HTR-8/SVneo (cell line): ENCODE results near the gene DAGLA.

Experiments
- DNase-seq: peaks from one replicate; pipeline ENCODE4 v3.0.0; 2011; ENCODE audit warnings: low spot score, mixed read lengths; ENCODE audit not compliant: insufficient read length
- FAIRE-seq: peaks from 2 replicates; lab custom pipeline; 2011; peaks lifted over from hg19 to GRCh38; lab: Jason Lieb, UNC

Gene DAGLA

DNA sequence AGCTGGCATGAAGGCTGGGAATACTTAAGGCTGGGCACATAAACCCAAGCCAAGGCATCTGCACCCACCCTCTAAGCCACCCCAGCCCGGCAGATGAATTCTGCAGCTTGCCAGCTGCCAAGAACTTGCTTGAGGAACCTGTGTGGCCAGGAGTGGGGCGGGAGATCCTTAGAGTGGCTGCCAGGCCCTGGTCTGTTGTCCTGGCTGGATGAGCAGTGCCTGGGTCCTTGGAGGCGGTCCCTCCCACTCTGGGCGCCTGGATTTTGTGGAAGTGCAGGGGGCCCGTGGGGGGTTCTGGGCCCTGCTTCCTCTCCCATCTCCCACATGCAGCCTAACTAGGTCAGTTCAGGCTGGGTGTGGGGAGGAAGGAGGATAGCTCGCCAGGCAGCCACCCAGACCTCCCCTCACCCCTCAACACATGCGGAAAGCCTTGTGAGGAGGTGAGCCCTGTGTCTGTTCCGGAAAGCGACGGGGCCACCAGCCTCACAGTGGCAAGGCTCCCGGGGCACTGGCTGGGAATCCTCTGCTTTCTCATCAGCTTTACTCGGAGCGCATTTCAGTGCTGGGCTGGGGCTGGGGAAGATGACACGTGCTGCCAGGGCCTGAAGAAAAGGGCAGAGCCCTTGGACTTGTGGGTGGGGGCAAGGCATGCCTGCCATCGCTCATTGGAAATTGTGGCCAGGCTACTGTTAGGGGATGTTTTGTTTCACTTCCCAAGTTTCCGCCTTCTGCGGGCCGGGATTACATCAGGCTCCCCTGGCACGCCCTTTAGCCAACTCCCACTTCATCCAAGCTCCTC, 8.4 kb downstream of the DAGLA start:
- no peak for DNase-seq
- FAIRE-seq, result no peak

GRCh38 chr11:61689164-61689496, 8.9 kb downstream of the DAGLA start:
- DNase-seq (no peak), FAIRE-seq (no peak)

GRCh38 chr11:61690706-61691379, 10.7 kb downstream of the DAGLA start:
- DNase-seq, result no peak
- FAIRE-seq, result no peak

GRCh38 chr11:61691380-61692156, 11.4 kb downstream of the DAGLA start:
- DNase-seq, result no peak

DNA sequence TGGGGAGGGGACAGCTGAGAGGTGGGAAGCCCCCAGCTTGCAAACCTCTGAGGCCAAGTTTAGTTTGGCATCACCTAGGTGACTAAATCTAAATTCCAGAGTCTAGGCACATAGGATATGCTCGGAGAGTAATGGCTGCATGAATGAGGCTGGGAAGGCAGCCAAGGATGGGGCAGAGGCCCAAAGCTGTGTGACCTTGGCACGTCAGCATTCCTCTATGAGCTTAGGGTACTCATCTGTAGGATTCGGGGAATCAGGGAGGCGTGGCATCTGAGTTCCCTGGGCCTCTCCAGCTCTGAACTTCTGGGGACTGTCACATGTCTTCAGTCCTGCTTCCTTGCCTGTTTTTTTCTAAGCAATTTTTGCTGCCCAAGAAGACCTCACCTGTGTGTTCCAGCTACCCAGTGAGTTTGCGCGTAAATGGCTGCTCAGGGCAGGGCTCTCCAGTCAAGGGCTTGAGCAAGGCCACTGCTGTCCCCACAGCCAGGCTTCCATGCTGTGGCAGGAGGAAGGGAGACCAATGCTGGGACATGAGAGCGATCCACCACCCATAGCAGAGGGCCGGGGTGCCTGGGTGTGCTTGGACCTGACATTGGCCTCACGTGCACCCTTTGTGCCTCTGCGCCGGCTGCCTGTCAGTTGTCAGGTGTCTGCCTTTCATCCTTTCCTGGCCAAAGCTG, 13.9 kb downstream of the DAGLA start:
- FAIRE-seq, result no peak
- no peak for DNase-seq

More at GRCh38 chr11:61691380-61692156, 11.4 kb downstream of the DAGLA start:
- FAIRE-seq, result no peak

GRCh38 chr11:61694602-61694939, 14.4 kb downstream of the DAGLA start:
- FAIRE-seq (no peak), DNase-seq (no peak)

GRCh38 chr11:61694946-61695706, 14.9 kb downstream of the DAGLA start:
- FAIRE-seq (no peak), DNase-seq (no peak)

DNA sequence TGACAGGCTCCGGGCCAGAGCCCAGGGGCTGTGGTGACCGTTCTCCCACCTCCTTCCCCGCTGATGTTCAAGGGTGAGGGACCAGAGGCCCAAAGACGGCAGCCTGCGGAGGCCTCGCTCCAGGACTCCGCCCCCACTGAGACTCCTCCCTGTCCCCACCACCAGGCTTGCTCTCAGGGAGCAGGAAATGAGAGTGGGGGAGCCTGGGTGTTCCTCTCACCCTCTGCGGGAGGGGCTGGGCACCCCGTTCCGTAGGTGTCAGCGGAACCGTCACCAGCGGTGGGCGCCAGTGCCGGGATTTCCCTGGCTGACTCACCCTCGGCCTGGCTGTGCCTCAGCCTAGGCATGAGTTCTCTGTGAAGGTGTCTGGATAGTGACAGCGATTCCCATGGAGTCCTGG, 15.7 kb downstream of the DAGLA start:
- FAIRE-seq, result peak; percentile 80
- DNase-seq, result peak; percentile 89

GRCh38 chr11:61696602-61697001, 16.4 kb downstream of the DAGLA start:
- FAIRE-seq (no peak), DNase-seq (no peak)

GRCh38 chr11:61697078-61697502, 16.9 kb downstream of the DAGLA start:
- DNase-seq, result peak; percentile 57
- peak; percentile 72 for FAIRE-seq

DNA sequence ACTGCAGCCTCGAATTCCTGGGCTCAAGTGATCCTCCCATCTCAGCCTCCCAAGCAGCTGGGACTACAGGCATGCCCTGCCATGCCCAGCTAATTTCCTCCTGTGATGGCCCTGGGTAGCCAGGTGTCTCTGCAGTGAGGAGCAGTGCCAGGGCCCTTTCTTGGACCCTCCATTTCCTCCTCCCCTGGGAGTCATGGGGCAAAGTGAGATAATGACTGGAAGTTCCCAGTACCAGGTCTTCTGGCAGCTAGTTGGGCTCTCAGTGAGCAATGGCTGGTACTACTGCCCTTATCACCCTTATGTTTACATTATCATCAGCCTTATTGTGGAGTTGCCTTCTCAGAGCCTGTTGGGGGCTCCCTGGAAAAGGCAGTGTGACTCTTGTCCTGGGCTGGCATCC, 17.6 kb downstream of the DAGLA start:
- FAIRE-seq (no peak), DNase-seq (no peak)

DNA sequence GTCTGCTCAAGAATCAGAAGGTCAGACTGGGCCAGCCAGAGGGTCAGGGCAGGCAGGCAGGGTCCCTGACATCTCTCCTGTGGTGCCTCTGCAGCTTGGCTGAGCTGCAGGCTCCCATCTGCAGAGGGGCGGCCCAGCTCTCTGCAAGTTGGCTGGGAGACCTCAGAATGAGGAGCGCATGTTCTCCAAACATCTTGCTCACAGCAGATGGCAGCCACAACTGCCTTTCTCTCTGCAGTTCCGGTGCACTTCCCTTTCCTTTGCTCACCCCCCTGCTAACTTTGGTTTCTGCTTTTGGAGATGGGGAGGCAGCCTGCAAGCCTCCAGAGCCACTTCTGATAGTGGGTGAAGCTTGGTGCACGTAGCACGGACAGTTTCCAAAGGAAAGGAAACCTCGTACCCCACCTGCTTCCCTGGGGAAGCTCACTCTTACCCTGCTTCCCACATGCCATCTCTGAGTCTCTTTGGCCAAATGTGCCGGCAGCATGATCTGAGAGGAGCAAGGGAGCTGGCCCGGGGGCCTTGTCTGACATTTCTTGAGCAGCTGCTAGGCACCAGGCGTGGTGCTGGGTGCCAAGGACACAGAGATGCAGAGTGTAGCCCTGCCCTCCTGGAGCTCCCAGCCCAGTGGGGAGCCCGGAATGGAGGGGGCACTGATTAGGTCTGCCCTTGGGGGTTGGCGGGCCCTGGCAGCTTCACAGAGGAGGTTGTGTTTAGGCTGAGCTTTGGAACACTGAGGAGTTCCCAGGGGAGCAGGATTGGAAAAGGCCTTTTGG, 18.2 kb downstream of the DAGLA start:
- no peak for FAIRE-seq
- no peak for DNase-seq

DNA sequence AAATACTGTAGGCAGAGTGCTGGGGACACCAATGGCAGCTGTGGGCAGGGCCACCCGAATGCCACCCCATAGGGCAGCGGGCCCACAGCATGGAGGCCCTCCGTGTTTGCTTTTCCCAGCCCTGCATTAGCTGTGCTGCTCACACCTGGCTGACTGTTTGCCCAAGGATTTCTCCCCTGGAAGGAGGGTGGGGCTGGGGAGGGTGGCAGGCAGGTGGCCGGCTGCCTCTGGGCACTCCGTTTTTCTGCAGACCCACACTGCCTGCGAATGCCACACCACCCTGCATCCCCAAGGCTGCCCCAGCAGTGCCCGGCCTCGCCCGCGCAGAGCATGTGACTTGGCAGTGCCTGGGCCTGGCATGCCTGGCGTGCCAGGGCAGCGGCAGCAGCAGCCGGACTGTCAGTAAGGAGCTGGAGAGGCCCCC, 19.6 kb downstream of the DAGLA start:
- DNase-seq, result no peak
- no peak for FAIRE-seq

GRCh38 chr11:61700212-61700611, 20.0 kb downstream of the DAGLA start:
- no peak for FAIRE-seq
- peak; percentile 71 for DNase-seq

GRCh38 chr11:61700720-61701119, 20.5 kb downstream of the DAGLA start:
- FAIRE-seq (no peak), DNase-seq (no peak)

GRCh38 chr11:61701242-61701886, 21.2 kb downstream of the DAGLA start:
- DNase-seq, result no peak
- FAIRE-seq, result no peak

DNA sequence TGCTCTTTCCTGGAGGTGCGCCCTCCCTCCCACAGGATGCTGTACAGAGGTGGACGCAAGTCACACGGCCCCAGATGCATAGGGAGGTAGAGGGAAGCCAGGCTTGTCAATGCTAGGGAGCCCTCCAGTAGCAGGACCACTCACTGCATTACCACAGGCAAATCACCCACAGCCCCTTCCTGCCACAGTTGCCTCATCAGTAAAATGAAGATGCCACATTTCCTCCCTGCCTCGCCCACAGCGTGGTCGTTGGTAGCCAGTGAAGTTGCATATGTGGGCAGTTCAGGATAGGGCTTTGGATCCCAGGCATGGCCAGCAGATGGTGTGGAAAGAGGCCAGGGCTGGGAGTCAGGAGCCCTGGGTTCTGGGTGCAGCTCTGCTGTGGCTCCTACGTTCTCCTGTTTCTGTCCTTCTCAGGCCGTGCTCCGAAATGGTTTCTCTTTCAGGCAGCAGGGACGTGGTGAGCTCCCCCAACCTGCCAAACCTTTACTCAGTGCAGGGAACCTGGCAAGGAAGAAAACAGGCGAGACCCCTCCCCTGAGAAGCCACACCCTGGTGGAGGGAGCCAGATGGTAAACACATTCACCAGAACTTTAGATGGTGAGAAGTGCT, 22.6 kb downstream of the DAGLA start:
- FAIRE-seq (no peak), DNase-seq (no peak)

DNA sequence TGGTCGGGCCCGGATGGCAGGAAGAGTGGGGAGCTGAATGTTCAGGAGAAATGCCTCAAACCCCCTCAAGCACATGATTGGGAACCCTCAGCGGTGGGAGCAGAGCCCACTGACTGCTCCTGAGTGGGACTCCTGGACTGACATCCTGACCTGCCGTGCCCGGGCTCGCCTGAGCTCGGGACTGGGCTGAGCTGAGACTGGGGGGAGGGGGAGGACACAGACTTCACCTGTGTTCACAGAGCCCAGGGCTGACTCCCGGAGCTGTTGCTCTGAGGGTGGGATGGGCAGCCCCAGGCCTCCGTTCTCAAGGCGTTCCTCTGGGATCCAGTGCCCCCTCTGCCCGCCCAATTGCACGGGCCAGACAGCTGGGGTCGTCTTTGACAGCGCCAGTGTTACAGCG, 24.6 kb downstream of the DAGLA start:
- FAIRE-seq (no peak), DNase-seq (no peak)
